Measurements from ENCODE around the gene COL19A1.

COL19A1 gene

GRCh38 chr6:70234561-70235236 is 368.3 kb downstream of the COL19A1 start:
- DNase-seq = no peak

DNA sequence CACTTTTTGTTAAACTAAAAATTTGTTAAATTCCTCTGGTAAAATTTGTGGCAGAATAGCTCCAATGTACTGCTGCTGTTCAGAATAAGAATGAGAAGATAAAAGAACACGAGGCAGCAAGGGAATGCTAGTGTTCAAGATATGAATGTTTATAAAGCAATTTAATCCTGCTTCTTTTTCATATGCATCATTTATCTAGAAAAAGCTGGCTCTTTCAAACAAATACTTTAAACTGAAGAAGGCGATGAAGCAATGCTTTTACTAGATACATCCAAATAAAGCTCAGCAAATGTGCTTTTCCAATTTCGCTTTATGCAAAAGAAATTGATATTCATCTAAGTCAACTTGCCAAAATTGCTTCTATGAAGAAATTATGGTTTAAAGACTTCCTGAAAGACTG is 370.0 kb downstream of the COL19A1 start:
- DNase-seq = no peak

GRCh38 chr6:70241031-70241430 is 374.7 kb downstream of the COL19A1 start:
- no peak for DNase-seq

DNA sequence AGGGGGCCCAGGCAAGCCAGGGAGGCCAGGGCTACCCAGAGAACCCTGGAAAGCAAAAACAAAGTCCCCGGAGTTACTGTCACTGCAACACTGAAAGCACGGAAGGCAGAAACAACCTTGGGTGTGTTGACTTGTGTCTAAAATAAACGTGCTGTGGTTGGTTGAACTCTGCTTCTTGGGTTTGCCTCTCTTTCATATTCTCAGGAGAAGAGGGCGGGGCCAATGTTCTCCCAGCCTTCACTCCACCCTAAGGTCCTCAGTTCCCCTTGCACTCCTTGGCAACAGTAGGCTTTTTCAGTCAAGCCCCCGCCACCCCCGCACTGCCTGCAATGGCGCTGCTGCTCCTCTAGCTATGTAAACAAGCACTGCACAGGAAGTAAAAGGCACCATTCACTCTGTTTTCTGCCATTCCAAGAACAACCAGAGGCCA is 375.6 kb downstream of the COL19A1 start:
- DNase-seq = no peak

DNA sequence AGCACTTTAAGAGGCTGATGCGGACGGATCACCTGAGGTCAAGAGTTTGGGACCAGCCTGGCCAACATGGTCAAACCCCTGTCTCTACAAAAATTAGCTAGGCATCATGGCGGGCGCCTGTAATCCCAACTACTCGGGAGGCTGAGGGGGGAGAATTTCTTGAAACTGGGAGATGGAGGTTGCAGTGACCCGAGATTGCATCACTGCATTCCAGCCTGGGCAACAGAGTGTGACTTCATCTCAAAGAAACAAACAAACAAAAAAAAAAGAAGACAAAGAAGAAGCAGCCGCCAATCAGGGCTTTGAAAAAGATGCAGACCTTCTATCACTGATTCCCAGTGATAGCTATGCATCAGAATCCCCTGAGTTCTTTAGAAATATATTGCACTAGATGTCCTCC is 379.8 kb downstream of the COL19A1 start:
- DNase-seq = no peak

GRCh38 chr6:70252604-70253003 is 386.2 kb downstream of the COL19A1 start:
- DNase-seq = no peak

GRCh38 chr6:70253923-70254322 is 387.6 kb downstream of the COL19A1 start:
- DNase-seq = no peak

DNA sequence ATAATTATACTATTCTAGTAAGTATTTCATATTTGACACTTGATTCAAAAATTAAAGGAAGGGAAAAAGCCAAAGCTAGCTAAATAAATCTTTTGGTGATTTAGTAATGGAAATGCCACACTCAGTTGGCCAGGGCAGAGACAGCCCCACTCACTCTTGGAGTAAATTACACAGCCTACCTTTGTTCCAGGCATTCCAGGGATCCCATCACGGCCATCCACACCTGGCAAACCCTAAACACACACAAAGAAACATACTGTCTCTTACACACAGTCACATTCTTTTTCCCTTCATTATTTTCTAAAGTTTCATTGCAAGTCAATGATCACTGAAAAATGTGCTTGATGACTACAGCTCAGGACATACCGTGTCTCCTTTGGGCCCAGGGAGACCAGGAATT is 388.4 kb downstream of the COL19A1 start:
- DNase-seq = no peak

DNA sequence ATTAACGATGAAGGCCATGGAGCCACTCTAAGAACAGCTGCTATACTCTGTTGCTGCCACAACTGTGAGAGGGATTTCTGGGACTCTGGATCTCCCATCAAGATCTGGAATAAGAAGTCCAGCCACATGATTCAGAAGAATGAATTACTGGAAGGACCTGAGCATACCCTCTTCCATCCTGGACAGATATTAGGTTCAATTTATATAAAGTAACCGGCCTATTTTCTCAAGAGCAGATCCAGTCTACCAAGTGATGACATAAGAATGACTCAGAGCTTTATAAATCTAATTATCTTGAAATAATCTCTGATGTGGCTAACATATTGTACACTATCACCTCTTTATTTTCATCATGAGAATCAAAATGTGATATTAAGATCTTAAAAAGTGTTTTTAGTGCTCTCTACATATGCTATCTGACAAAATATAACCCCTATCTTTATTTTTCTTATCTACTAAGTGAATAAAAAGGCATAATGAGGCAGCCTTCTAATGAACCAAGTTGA is 391.5 kb downstream of the COL19A1 start:
- no peak for DNase-seq

- DNase-seq = no peak
Observed at GRCh38 chr6:70258483-70258882, 392.1 kb downstream of the COL19A1 start.

Measured in fibroblast of skin of back (primary cell).